ENCODE data around the gene PTPRU.

DNA sequence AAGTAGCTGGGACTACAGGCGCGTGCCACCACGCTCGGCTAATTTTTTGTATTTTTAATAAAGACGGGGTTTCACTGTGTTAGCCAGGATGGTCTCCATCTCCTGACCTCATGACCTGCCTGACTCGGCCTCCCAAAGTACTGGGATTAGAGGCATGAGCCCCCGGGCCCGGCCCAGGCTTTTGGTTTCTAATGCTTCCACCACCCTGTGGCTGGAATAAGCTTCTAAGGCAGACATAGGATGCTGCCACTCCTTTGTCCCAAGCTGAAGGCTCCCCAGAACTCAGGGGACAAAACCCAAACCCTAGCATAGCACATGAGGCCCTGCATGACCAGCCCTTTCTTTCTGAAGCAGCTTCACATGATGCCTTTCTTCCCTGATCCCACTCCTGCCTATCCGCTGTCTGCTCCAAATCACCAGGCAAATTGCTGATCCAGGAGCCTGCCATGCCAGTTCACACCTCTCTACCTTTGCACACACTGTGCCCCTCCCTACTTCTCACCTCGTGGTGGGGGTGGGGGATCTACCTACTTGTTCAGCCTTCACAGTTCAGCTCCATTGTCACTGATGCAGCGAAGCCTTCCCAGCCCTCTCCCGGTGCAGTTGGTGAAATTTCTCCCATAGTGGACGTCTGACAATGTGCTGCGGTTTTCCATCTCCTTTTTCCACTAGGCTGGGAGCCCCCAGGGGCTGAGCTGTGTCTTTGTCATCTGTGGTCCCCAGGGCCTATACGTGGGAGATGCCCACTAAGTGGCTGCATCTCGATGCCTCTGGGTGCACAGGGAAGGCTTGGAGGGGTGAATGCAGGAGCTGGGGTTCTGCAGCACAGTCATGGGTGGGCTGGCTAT, 6.9 kb downstream of the PTPRU start:
- TF ChIP-seq, protein P1, sequence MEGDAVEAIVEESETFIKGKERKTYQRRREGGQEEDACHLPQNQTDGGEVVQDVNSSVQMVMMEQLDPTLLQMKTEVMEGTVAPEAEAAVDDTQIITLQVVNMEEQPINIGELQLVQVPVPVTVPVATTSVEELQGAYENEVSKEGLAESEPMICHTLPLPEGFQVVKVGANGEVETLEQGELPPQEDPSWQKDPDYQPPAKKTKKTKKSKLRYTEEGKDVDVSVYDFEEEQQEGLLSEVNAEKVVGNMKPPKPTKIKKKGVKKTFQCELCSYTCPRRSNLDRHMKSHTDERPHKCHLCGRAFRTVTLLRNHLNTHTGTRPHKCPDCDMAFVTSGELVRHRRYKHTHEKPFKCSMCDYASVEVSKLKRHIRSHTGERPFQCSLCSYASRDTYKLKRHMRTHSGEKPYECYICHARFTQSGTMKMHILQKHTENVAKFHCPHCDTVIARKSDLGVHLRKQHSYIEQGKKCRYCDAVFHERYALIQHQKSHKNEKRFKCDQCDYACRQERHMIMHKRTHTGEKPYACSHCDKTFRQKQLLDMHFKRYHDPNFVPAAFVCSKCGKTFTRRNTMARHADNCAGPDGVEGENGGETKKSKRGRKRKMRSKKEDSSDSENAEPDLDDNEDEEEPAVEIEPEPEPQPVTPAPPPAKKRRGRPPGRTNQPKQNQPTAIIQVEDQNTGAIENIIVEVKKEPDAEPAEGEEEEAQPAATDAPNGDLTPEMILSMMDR (conservative IDR thresholded peaks at IDR 0.05; ENCODE audit: low read depth, low read length) = no peak
- no peak for TF ChIP-seq EZH2 (IDR thresholded peaks at IDR 0.05; ENCODE audit: low read length, unreplicated experiment)
- TF ChIP-seq EZH2phosphoT487 (IDR thresholded peaks at IDR 0.05; ENCODE audit: borderline replicate concordance, low read length) = no peak
